Measurements from ENCODE around the gene ACYP1. TPM values are rescaled to one million over a fixed set of nuclear protein-coding genes. Genes with fewer than 3 reads are reported as not detected.

ACYP1 gene
- total RNA-seq (10 to 100 TPM; 18.4 to 23.0 TPM), polyA plus RNA-seq (ENCODE audit: insufficient read length in 2 of 2) (10 to 100 TPM; 68.9 to 76.6 TPM)
- long read RNA-seq, donor 1, transcript ACYP1-201 (3 exons, 627 nt) = major isoform, 37 of 71 reads
- long read RNA-seq, donor 1, partial matches to known transcripts = 31 of 71 reads
- long read RNA-seq, donor 1, other reads (novel, unspliced or antisense) = 0 of 71 reads
- long read RNA-seq, donor 2, transcript ACYP1-201 (3 exons, 627 nt) = major isoform, 9 of 18 reads
- long read RNA-seq, donor 2, partial matches to known transcripts = 8 of 18 reads
- long read RNA-seq, donor 2, other reads (novel, unspliced or antisense) = 0 of 18 reads
- long read RNA-seq, donor 3, transcript ACYP1-201 (3 exons, 627 nt) = major isoform, 21 of 23 reads
- long read RNA-seq, donor 3, partial matches to known transcripts = 0 of 23 reads
- long read RNA-seq, donor 3, other reads (novel, unspliced or antisense) = 0 of 23 reads
- long read RNA-seq, donor 4, transcript ACYP1-201 (3 exons, 627 nt) = major isoform, 25 of 56 reads
- long read RNA-seq, donor 4, partial matches to known transcripts = 25 of 56 reads
- long read RNA-seq, donor 4, other reads (novel, unspliced or antisense) = 0 of 56 reads

- Histone ChIP-seq H3K27ac (ENCODE audit: low read depth, low read length) (peak within 1 kb of the TSS; percentile 76), H3K36me3 (ENCODE audit: control insufficient read depth, insufficient read depth, low read length) (peaks cover 2% of the 10 kb centered on the region), H3K4me3 (ENCODE audit: low read depth, low read length) (peak within 1 kb of the TSS; percentile 98), H3K9me3 (ENCODE audit: control insufficient read depth, insufficient read depth, low read length) (peaks cover 1% of the 10 kb centered on the region), H3K27me3 (ENCODE audit: control insufficient read depth, insufficient read depth, low read length) (no peaks in the 10 kb centered on the region), H3K4me1 (ENCODE audit: control insufficient read depth, insufficient read depth, low read length) (peaks cover 11% of the 10 kb centered on the region)
- DNase-seq (ENCODE audit: low read depth in 4 of 6, low spot score in 6 of 6) = peak; percentile 82 to 98 (median 89)
- WGBS (ENCODE audit: insufficient coverage) = 0% methylated on average over 20 of the region's 34 CpGs
These were observed at the start of gene ACYP1 for GRCh38 chr14:75063491-75064204. TSS of gene ACYP1 (minus strand) at chr14:75064024. CDS start at chr14:75063553, 471 bp downstream.

- Histone ChIP-seq H3K4me1 (ENCODE audit: control insufficient read depth, insufficient read depth, low read length) (no peaks in the 10 kb centered on the region), H3K9me3 (ENCODE audit: control insufficient read depth, insufficient read depth, low read length) (no peaks in the 10 kb centered on the region), H3K27me3 (ENCODE audit: control insufficient read depth, insufficient read depth, low read length) (no peaks in the 10 kb centered on the region), H3K27ac (ENCODE audit: low read depth, low read length) (no peak overlapping the region), H3K4me3 (ENCODE audit: low read depth, low read length) (no peak overlapping the region), H3K36me3 (ENCODE audit: control insufficient read depth, insufficient read depth, low read length) (peaks cover 35% of the 10 kb centered on the region)
- no peak for DNase-seq (ENCODE audit: low read depth in 4 of 6, low spot score in 6 of 6)
- no CpG with 5 or more reads among the region's 2 CpGs for WGBS (ENCODE audit: insufficient coverage)
These were observed 46.1 kb upstream of the ACYP1 start for GRCh38 chr14:75109877-75110276.

GRCh38 chr14:75107186-75107585 lies 43.4 kb upstream of the ACYP1 start:
- DNase-seq (ENCODE audit: low read depth in 4 of 6, low spot score in 6 of 6) = no peak
- Histone ChIP-seq H3K36me3 (ENCODE audit: control insufficient read depth, insufficient read depth, low read length) (peaks cover 41% of the 10 kb centered on the region), H3K4me3 (ENCODE audit: low read depth, low read length) (no peak overlapping the region), H3K9me3 (ENCODE audit: control insufficient read depth, insufficient read depth, low read length) (no peaks in the 10 kb centered on the region), H3K27me3 (ENCODE audit: control insufficient read depth, insufficient read depth, low read length) (no peaks in the 10 kb centered on the region), H3K4me1 (ENCODE audit: control insufficient read depth, insufficient read depth, low read length) (no peaks in the 10 kb centered on the region), H3K27ac (ENCODE audit: low read depth, low read length) (no peak overlapping the region)
- no CpG with 5 or more reads among the region's 3 CpGs for WGBS (ENCODE audit: insufficient coverage)

GRCh38 chr14:75101491-75101890 lies 37.7 kb upstream of the ACYP1 start:
- Histone ChIP-seq H3K36me3 (ENCODE audit: control insufficient read depth, insufficient read depth, low read length) (peaks cover 56% of the 10 kb centered on the region), H3K27me3 (ENCODE audit: control insufficient read depth, insufficient read depth, low read length) (no peaks in the 10 kb centered on the region), H3K27ac (ENCODE audit: low read depth, low read length) (no peak overlapping the region), H3K4me3 (ENCODE audit: low read depth, low read length) (no peak overlapping the region), H3K4me1 (ENCODE audit: control insufficient read depth, insufficient read depth, low read length) (no peaks in the 10 kb centered on the region), H3K9me3 (ENCODE audit: control insufficient read depth, insufficient read depth, low read length) (no peaks in the 10 kb centered on the region)
- no CpG with 5 or more reads among the region's 4 CpGs for WGBS (ENCODE audit: insufficient coverage)
- no peak for DNase-seq (ENCODE audit: low read depth in 4 of 6, low spot score in 6 of 6)

- Histone ChIP-seq H3K27ac (ENCODE audit: low read depth, low read length) (no peak overlapping the region), H3K4me3 (ENCODE audit: low read depth, low read length) (no peak overlapping the region), H3K36me3 (ENCODE audit: control insufficient read depth, insufficient read depth, low read length) (peaks cover 52% of the 10 kb centered on the region), H3K9me3 (ENCODE audit: control insufficient read depth, insufficient read depth, low read length) (no peaks in the 10 kb centered on the region), H3K4me1 (ENCODE audit: control insufficient read depth, insufficient read depth, low read length) (no peaks in the 10 kb centered on the region), H3K27me3 (ENCODE audit: control insufficient read depth, insufficient read depth, low read length) (no peaks in the 10 kb centered on the region)
- DNase-seq (ENCODE audit: low read depth in 4 of 6, low spot score in 6 of 6) = no peak
- WGBS (ENCODE audit: insufficient coverage) = no CpG with 5 or more reads among the region's 1 CpG
These were observed 34.9 kb upstream of the ACYP1 start for GRCh38 chr14:75098682-75099081.

- Histone ChIP-seq H3K4me3 (ENCODE audit: low read depth, low read length) (no peak overlapping the region), H3K4me1 (ENCODE audit: control insufficient read depth, insufficient read depth, low read length) (no peaks in the 10 kb centered on the region), H3K27me3 (ENCODE audit: control insufficient read depth, insufficient read depth, low read length) (no peaks in the 10 kb centered on the region), H3K9me3 (ENCODE audit: control insufficient read depth, insufficient read depth, low read length) (no peaks in the 10 kb centered on the region), H3K36me3 (ENCODE audit: control insufficient read depth, insufficient read depth, low read length) (peaks cover 57% of the 10 kb centered on the region), H3K27ac (ENCODE audit: low read depth, low read length) (no peak overlapping the region)
- DNase-seq (ENCODE audit: low read depth in 4 of 6, low spot score in 6 of 6) = no peak
These were observed 34.4 kb upstream of the ACYP1 start for GRCh38 chr14:75098212-75098611.

GRCh38 chr14:75096959-75097358 lies 33.1 kb upstream of the ACYP1 start:
- H3K27ac ChIP-seq (ENCODE audit: low read depth, low read length) = no peak overlapping the region
- 96% methylated on average over 4 of the region's 6 CpGs for WGBS (ENCODE audit: insufficient coverage)

GRCh38 chr14:75095690-75096089 lies 31.9 kb upstream of the ACYP1 start:
- peaks cover 52% of the 10 kb centered on the region for H3K36me3 ChIP-seq (ENCODE audit: control insufficient read depth, insufficient read depth, low read length)
- no peaks in the 10 kb centered on the region for H3K9me3 ChIP-seq (ENCODE audit: control insufficient read depth, insufficient read depth, low read length)
- WGBS (ENCODE audit: insufficient coverage) = 96% methylated on average over 4 of the region's 4 CpGs
- no peaks in the 10 kb centered on the region for H3K27me3 ChIP-seq (ENCODE audit: control insufficient read depth, insufficient read depth, low read length)
- no peak overlapping the region for H3K27ac ChIP-seq (ENCODE audit: low read depth, low read length)
- no peaks in the 10 kb centered on the region for H3K4me1 ChIP-seq (ENCODE audit: control insufficient read depth, insufficient read depth, low read length)
- H3K4me3 ChIP-seq (ENCODE audit: low read depth, low read length) = no peak overlapping the region
- no peak for DNase-seq (ENCODE audit: low read depth in 4 of 6, low spot score in 6 of 6)

More at GRCh38 chr14:75096959-75097358, 33.1 kb upstream of the ACYP1 start:
- Histone ChIP-seq H3K4me1 (ENCODE audit: control insufficient read depth, insufficient read depth, low read length) (no peaks in the 10 kb centered on the region), H3K4me3 (ENCODE audit: low read depth, low read length) (no peak overlapping the region), H3K9me3 (ENCODE audit: control insufficient read depth, insufficient read depth, low read length) (no peaks in the 10 kb centered on the region), H3K27me3 (ENCODE audit: control insufficient read depth, insufficient read depth, low read length) (no peaks in the 10 kb centered on the region), H3K36me3 (ENCODE audit: control insufficient read depth, insufficient read depth, low read length) (peaks cover 51% of the 10 kb centered on the region)
- no peak for DNase-seq (ENCODE audit: low read depth in 4 of 6, low spot score in 6 of 6)

GRCh38 chr14:75094896-75095295 lies 31.1 kb upstream of the ACYP1 start:
- Histone ChIP-seq H3K36me3 (ENCODE audit: control insufficient read depth, insufficient read depth, low read length) (peaks cover 47% of the 10 kb centered on the region), H3K27ac (ENCODE audit: low read depth, low read length) (no peak overlapping the region), H3K4me3 (ENCODE audit: low read depth, low read length) (no peak overlapping the region), H3K4me1 (ENCODE audit: control insufficient read depth, insufficient read depth, low read length) (no peaks in the 10 kb centered on the region), H3K9me3 (ENCODE audit: control insufficient read depth, insufficient read depth, low read length) (no peaks in the 10 kb centered on the region), H3K27me3 (ENCODE audit: control insufficient read depth, insufficient read depth, low read length) (no peaks in the 10 kb centered on the region)
- no CpG with 5 or more reads among the region's 3 CpGs for WGBS (ENCODE audit: insufficient coverage)
- DNase-seq (ENCODE audit: low read depth in 4 of 6, low spot score in 6 of 6) = no peak
